GM10248 (cell line): Measurements from ENCODE around the gene CES5A.

Experiments
- CTCF ChIA-PET: fragments of 300-600 bp; sonication (Branson Sonifier 250); formaldehyde crosslinking; extraction: SDS; loops from one replicate; lab custom pipeline; 2021; ENCODE audit warnings: antibody characterized with exemption; lab: Yijun Ruan, JAX
- POLR2A ChIA-PET: fragments of 350-650 bp; sonication (Branson Sonifier 250); formaldehyde crosslinking; extraction: SDS; loops from one replicate; lab custom pipeline; 2020; ENCODE audit warnings: antibody characterized with exemption; lab: Yijun Ruan, JAX
- DNase-seq: peaks from one replicate; pipeline ENCODE4 v3.0.0; 2012; ENCODE audit errors: extremely low spot score
- TF ChIP-seq, protein P1 (sequence below): IDR thresholded peaks from 2 replicates; pipeline ENCODE4 v1.5.1; 2012; ENCODE audit warnings: mild to moderate bottlenecking, low read depth; ENCODE audit errors: extremely low read depth, missing control alignments, control extremely low read depth

Gene CES5A

DNA sequence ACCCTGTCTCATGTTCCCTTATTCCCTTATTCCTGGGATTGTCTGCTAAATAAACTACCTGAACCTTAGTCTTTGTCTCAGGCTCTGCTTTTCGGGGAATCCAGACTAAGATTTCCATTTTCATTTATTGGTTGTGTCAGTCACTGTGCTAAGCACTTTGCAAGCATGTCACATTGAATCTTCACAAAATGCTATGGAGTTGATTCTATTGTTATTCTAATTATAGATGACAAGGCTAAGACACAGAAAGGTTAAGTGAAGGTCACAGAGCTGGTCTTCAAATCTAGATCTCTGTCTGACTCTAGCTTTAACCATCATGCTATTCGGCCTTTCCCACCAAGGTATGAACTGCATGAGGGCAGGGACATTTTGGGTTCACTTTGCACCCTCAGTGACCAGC lies 13.4 kb upstream of the CES5A start:
- CTCF ChIA-PET = interaction anchor here (1.4 kb wide), 1 partner anchor 10 kb away, joined by 3 read pairs; no protein-coding TSS in a partner anchor
- POLR2A ChIA-PET = no interaction called here
- no peak for DNase-seq
- TF ChIP-seq, protein P1, sequence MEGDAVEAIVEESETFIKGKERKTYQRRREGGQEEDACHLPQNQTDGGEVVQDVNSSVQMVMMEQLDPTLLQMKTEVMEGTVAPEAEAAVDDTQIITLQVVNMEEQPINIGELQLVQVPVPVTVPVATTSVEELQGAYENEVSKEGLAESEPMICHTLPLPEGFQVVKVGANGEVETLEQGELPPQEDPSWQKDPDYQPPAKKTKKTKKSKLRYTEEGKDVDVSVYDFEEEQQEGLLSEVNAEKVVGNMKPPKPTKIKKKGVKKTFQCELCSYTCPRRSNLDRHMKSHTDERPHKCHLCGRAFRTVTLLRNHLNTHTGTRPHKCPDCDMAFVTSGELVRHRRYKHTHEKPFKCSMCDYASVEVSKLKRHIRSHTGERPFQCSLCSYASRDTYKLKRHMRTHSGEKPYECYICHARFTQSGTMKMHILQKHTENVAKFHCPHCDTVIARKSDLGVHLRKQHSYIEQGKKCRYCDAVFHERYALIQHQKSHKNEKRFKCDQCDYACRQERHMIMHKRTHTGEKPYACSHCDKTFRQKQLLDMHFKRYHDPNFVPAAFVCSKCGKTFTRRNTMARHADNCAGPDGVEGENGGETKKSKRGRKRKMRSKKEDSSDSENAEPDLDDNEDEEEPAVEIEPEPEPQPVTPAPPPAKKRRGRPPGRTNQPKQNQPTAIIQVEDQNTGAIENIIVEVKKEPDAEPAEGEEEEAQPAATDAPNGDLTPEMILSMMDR = no peak

DNA sequence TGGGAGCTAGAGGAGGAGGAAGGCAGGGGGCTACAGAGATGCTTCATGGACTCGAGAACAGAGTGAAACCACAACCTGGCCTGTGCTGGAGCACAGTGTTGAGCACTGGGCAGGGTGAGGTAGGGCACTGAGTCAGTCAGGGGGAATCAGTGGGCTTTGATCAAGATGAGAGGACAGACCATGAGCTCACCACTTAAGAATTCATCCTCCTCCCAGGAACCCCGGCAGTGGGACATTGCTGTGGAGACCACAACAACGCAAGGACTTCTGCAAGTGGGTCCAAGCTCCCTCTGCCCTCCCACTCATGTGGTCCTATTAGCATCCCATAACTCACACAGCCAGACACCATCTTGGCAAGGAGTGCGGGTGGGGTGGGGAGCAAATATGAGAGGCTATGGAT lies 1.7 kb upstream of the CES5A start:
- TF ChIP-seq, protein P1 = no peak
- POLR2A ChIA-PET = no interaction called here
- CTCF ChIA-PET = no interaction called here
- no peak for DNase-seq

DNA sequence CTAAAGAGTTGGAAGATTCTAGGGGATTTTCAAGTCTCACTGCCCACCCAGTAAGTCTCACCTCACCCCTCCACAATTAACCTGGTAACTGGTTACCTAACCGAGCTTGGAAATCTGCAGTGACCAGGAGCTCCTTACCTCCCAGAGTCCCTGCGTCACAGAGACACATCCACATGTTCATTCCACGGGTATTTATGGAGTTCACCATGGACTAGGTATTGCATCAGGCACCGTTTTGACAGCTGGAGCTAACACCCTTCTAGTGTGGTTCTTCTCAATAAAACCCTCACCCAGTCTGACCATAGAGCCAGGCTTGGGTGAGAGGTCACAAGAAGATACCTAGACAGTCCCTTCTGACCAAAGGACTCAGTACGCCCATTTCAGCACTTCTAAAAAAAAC lies 2.1 kb downstream of the CES5A start:
- CTCF ChIA-PET = no interaction called here
- POLR2A ChIA-PET = no interaction called here
- DNase-seq = no peak
- TF ChIP-seq, protein P1 = no peak

DNA sequence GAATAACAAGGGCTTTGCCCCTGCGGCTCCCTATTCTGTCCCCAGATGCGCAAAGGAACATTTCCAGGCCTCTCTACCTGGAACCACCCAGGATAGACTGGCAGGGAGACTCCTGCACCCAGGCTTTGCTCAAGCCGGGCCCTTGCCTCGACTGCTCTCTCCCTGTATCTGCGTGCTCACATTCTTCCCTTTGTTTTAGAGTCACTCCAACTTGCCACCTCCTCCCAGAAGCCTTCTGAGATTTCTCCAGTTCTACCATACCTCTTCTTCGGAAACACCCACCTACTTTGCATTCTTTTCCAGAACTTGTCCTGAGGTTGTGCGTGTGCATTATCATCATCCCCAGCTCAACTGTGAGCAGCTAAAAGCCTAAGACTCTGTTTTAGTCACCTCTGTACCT lies 3.0 kb downstream of the CES5A start:
- no peak for DNase-seq
- ChIA-PET POLR2A (no interaction called here), CTCF (no interaction called here)
- TF ChIP-seq, protein P1 = no peak

DNA sequence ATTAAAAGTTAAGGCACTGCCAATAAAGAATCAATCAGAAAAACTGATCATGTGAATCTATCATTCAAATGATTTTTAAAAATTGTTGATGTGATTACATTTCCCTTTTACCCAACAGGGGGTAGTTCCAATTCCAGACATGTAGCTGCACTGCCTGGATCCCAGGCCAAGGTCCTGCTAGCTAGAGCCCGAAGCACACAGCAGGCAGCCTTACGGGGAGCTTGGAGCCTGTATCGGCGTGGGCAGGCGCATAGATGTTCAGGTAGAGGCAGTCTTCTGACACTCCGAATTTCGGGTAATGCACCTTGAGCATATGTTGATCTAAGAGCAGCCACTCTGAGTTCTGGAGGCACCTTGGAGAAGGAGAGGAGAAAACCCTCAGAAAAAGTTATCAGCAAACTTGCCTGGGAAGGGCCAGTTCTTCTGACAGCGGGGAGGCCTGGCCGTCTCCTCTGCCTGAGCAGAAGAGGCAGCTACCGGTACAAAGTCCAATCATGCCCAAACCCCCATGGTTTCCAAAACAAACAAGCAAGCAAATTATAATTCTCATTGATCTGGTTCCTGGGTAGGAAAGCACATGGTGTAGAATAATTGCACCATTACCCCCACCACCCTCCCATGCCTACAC lies 3.6 kb downstream of the CES5A start:
- TF ChIP-seq, protein P1 = no peak
- CTCF ChIA-PET = no interaction called here
- POLR2A ChIA-PET = no interaction called here
- no peak for DNase-seq

DNA sequence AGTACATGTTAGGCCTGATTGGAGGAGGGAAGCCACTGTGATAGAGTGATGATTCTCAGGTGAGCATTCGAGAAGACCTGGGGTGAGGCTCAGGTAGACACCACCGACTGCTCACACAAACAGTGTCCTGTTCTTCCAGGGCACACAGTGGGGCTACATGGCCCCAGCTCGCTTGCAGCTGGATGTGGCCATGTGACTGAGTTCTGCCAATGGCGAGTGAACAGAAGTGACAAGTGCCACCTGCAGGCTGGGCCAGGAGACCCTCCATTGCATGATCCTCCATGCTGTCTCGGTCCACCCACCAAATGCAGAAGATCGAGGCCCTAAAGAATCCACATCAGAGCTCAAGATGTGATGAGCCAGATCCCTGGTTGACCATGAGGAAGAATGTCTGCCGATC lies 6.2 kb downstream of the CES5A start:
- ChIA-PET POLR2A (no interaction called here), CTCF (interaction anchor here (2.2 kb wide), 1 partner anchor 10 kb away, joined by 9 read pairs; no protein-coding TSS in a partner anchor)
- TF ChIP-seq, protein P1 = no peak
- DNase-seq = no peak
